Activated naive CD8-positive, alpha-beta T cell treated with anti-CD3 and anti-CD28 coated beads, Interleukin-2, amount 10 ng/mL, durations not matched to agents 7 days and 5 days (primary cell): Measurements from ENCODE around the gene GAS2L1. TPM values are rescaled to one million over a fixed set of nuclear protein-coding genes. Genes with fewer than 3 reads are reported as not detected.

Experiments
- ATAC-seq: fragments of 150-1000 bp; cut with Tn5 transposase; one replicate; pipeline ENCODE4 v1.10.0; 2021; ENCODE audit warnings: low read depth, moderate library complexity
- POLR2A ChIA-PET: fragments of 350-600 bp; sonication (Branson Sonifier 250); formaldehyde crosslinking; loops from one replicate; lab custom pipeline; 2021; ENCODE audit warnings: antibody characterized with exemption; lab: Charles Lee
- DNase-seq: peaks from one replicate; pipeline ENCODE4 v3.0.0; 2021
- H3K27ac Mint-ChIP-seq: one replicate; pipeline ENCODE4 v1.8.0; 2022; ENCODE audit warnings: mild to moderate bottlenecking, mixed read lengths
- H3K27me3 Mint-ChIP-seq: one replicate; pipeline ENCODE4 v1.8.0; 2022; ENCODE audit warnings: mild to moderate bottlenecking, moderate library complexity, mixed read lengths
- H3K36me3 Mint-ChIP-seq: one replicate; pipeline ENCODE4 v1.8.0; 2021; ENCODE audit warnings: mild to moderate bottlenecking, mixed read lengths
- H3K4me1 Mint-ChIP-seq: one replicate; pipeline ENCODE4 v1.8.0; 2021; ENCODE audit warnings: mixed read lengths
- H3K4me3 Mint-ChIP-seq: one replicate; pipeline ENCODE4 v1.8.0; 2022; ENCODE audit warnings: mild to moderate bottlenecking, moderate library complexity, mixed read lengths
- H3K9me3 Mint-ChIP-seq: one replicate; pipeline ENCODE4 v1.8.0; 2021; ENCODE audit warnings: mixed read lengths
- total RNA-seq, 2 experiments: library from RNA; stranded (reverse); gene quantifications; one replicate each; pipeline ENCODE4 v1.2.3, GENCODE V29; 2021

The GAS2L1 gene
- 1 to 10 TPM; 8.1 to 9.3 TPM for total RNA-seq

DNA sequence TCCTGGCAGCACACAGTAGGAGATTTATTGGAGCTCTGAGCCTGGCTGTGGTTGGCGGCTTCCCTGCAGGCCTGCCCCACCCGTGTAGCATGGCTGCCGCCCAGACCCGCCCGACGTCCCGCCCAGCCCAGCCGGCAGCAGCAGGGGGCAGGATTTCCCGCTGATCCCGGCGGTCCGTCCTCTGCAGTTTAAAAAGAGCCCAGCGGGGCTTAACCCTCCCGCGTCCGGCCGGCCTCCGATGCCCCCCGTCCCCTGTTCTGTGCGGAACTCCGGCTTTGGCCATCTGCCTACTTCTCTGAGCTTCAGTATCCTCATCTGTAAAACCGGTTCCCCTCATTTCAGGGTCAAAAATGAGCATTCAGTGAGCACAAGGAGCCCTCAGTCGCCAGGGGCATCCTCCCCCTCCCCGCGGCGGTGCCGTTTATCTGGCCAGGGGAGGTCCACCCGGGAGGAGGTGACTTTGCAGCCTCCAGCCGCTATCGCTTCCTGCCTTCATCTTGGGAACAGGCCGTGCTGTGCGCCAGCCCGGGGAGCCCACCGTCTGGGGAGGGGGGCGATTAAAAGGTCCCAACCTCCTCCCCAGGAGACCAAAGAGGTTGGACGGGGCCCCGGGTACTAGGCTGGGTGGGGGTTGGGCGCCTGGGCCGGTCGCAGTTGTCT is at the start of gene GAS2L1:
TSS of gene GAS2L1 (plus strand) at position 476 of the 660 bp plus-strand sequence. CDS start 1,456 bp downstream, outside the sequence.
- POLR2A ChIA-PET, result interaction anchor here (1.0 to 1.9 kb wide), 3 partner anchors 12 to 38 kb away, joined by 3 to 5 read pairs (median 3); partner anchors contain the start of genes EWSR1 and RHBDD3

DNA sequence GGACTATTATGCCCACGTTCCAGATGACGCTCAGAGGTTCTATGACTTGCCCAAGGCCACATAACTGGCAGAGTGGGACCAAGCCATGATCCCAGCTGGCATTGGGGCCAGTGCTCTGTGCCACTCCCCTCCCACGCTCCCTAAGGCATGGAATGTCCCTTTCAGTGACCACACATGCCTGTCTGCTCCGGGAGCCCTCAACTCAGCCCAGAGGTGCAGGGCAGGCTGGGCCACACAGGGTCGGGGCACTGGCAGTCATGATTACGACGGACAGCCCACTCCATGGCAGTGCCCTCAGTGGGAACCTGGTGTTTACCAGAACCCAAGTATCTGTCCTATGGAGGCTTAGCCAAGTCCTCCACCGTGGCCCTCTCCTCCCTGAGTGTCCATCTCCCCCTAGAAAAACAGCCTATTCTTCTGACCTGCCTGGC is 48.7 kb upstream of the GAS2L1 start:
- DNase-seq (no peak), ATAC-seq (no peak)
- H3K27ac Mint-ChIP-seq, result no peak overlapping the region
- peaks cover 9% of the 10 kb centered on the region for H3K4me1 Mint-ChIP-seq
- POLR2A ChIA-PET, result interaction anchor here (0.9 to 1.4 kb wide), 2 partner anchors 9 kb away, joined by 3 to 6 read pairs; no protein-coding TSS in a partner anchor
- no peaks in the 10 kb centered on the region for H3K9me3 Mint-ChIP-seq
- no peaks in the 10 kb centered on the region for H3K36me3 Mint-ChIP-seq
- H3K4me3 Mint-ChIP-seq, result no peak overlapping the region
- peaks cover 3% of the 10 kb centered on the region for H3K27me3 Mint-ChIP-seq

More for the DNA sequence above, at the start of gene GAS2L1:
- peaks cover 18% of the 10 kb centered on the region for H3K4me1 Mint-ChIP-seq
- H3K4me3 Mint-ChIP-seq, result peak within 1 kb of the TSS; percentile 87
- DNase-seq (peak; percentile 78), ATAC-seq (peak; percentile 57)
- H3K9me3 Mint-ChIP-seq, result no peaks in the 10 kb centered on the region
- peak within 1 kb of the TSS; percentile 72 for H3K27ac Mint-ChIP-seq
- H3K36me3 Mint-ChIP-seq, result no peaks in the 10 kb centered on the region
- H3K27me3 Mint-ChIP-seq, result peaks cover 6% of the 10 kb centered on the region

DNA sequence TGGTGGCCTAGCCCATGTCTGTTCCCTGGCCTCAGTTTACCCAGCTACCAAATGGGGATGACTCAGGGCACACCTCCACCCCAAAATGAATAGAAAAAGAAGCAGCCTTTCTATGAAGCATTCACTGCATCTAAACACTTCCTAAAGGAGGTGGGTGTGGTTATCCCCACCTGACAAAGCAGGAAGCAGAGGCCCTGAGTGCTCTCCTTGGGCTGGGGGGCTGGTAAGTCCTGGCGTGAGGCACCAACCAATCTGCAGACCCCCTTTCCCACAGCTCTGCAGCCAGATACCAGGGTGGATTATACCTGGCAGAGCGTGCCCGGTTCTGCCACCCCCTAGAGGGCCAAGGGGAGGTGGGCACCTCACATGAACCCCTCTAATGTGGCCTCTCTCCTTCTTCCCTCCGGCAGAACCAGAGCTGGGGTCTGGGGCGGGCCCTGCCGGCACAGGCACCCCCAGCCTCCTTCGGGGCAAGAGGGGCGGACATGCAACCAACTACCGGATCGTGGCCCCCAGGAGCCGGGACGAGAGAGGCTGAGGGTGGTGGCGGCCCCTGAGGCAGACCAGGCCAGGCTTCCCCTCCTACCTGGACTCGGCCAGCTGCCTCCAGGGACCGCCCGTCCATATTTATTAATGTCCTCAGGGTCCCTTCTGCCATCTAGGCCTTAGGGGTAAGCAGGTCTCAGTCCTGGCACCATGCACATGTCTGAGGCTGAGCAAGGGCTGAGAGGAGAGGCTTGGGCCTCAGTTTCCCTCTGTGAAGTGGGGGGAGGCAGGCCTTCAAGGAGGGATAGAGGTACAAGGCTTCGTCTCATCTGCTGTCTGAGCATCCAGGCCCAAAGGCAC is 47.8 kb upstream of the GAS2L1 start:
- DNase-seq, result no peak
- Mint-ChIP-seq H3K4me3 (no peak overlapping the region), H3K9me3 (no peaks in the 10 kb centered on the region), H3K27ac (no peak overlapping the region), H3K27me3 (peaks cover 3% of the 10 kb centered on the region), H3K4me1 (peaks cover 9% of the 10 kb centered on the region), H3K36me3 (no peaks in the 10 kb centered on the region)
- POLR2A ChIA-PET, result interaction anchor here (0.9 kb wide), 1 partner anchor 8 kb away, joined by 3 read pairs; no protein-coding TSS in a partner anchor
- no peak for ATAC-seq

DNA sequence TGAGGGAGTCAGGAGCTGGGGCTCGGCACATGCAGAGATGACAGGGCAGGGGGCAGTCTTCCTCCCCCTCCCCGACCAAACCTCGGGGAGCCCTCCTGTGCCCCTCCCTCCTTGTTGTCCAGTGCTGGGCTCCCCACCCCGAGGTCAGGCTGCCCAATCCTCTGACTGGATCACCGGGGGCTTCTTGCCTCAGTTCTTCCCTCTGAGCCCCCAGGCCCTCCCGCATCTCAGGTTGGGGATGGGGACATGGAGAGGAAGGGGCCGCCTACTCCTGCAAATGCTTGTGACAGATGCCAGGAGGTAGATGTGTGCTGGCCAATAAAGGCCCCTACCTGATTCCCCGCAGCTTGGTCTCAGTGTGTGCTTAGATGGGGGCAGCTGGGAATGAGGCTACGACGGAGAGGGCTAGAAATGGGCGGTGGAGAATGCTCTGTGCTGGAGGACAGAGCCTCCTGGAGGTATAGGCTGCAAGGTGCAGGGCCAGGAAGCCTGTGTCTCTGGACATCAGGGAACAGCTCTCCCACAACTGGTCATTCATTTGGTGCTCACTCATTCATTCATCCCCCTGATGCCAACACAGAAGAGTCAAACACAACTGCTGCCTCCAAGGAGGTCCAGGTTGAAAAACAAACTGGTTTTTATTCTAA is 47.1 kb upstream of the GAS2L1 start:
- H3K27ac Mint-ChIP-seq, result no peak overlapping the region
- no peak overlapping the region for H3K4me3 Mint-ChIP-seq
- no peak for ATAC-seq
- POLR2A ChIA-PET, result no interaction called here
- no peaks in the 10 kb centered on the region for H3K9me3 Mint-ChIP-seq
- no peaks in the 10 kb centered on the region for H3K36me3 Mint-ChIP-seq
- no peaks in the 10 kb centered on the region for H3K27me3 Mint-ChIP-seq
- H3K4me1 Mint-ChIP-seq, result peaks cover 8% of the 10 kb centered on the region
- DNase-seq, result no peak

DNA sequence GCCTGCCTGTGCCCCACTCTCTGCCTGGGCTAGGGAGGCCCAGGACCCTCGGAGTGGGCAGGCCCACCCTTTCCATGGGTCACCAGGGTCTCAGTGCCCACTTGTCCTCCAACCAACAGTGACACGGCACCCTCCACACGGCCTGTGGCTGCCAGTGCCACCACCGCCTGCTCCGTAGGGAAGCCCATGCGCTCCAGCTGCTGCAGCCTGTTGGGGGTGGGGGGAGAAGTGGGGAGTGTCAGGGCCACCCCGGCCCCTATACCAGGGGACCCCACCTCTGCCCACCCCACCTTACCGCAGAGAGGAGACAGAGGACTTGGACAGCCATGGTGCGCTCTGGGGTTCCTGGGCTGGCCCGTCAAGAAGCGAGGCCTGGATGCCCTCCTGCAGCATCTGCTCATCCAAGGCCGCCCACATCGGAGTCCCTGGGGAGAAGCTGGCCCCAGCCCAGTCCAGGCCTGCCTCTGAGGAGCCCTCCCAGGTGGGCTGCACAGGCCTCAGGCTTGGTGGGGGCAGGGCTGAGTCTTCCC is 46.4 kb upstream of the GAS2L1 start:
- no peak overlapping the region for H3K27ac Mint-ChIP-seq
- no peaks in the 10 kb centered on the region for H3K9me3 Mint-ChIP-seq
- ATAC-seq (no peak), DNase-seq (no peak)
- POLR2A ChIA-PET, result no interaction called here
- no peak overlapping the region for H3K4me3 Mint-ChIP-seq
- peaks cover 4% of the 10 kb centered on the region for H3K4me1 Mint-ChIP-seq
- no peaks in the 10 kb centered on the region for H3K27me3 Mint-ChIP-seq
- H3K36me3 Mint-ChIP-seq, result no peaks in the 10 kb centered on the region

DNA sequence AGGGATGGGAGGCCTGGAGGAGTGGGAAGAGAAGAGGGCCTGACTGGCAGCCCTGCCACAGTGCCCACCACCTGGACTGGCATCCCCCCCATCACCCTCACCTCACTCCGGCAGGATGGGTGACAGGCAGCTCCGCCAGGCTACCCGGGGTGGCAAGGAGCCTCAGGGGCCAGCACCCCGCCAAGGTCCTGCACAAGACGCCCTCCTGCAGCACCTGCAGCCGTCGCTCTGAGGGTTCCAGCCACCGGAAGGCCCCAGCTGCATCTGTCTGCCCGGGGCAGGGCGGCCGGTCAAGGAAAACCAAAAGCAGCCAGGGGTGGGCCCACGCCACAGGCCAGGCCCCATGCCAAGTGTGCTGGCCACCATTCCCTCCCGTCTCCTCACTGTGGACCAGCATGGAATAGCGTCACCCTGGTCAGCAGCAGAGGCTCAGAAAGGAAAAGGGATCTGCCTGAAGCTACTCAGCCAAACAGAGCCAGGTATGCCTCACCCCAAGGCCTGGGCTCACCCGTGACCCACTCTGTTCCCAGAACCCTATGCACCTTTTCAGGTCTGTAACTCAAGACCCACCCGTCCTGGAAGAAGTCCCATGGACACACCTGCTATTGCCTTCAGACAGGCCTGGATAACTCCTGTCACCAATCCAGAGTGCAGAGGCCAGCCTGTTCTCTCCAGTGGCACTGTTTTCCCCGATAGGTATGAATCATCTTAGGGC is 45.7 kb upstream of the GAS2L1 start:
- DNase-seq (no peak), ATAC-seq (no peak)
- no peaks in the 10 kb centered on the region for H3K36me3 Mint-ChIP-seq
- no peak overlapping the region for H3K4me3 Mint-ChIP-seq
- peaks cover 4% of the 10 kb centered on the region for H3K4me1 Mint-ChIP-seq
- no peaks in the 10 kb centered on the region for H3K9me3 Mint-ChIP-seq
- POLR2A ChIA-PET, result no interaction called here
- no peak overlapping the region for H3K27ac Mint-ChIP-seq
- no peaks in the 10 kb centered on the region for H3K27me3 Mint-ChIP-seq

DNA sequence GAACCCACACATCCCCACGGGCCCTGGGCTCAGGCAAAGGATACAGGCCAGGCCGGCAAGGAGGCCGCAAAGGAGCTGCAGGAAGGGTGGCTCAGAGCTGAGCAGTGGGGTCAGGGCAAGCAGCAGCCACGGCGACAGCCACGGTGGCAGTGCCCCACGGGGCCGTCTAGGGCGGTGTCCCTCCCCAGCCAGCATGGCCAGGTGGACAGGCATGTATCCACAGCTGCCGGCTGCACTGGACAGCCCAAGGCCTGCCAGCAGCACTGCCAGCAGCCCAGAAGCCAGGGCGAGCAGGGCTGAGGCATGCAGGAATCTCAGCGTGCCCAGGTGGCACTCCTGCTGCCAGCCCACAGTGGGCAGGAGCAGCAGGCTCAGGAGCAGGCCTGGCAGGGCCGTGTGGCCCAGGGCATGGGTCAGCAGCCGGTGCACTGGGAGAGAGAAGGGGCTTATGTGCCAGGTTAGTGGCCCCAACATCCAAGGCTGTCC is 42.6 kb upstream of the GAS2L1 start:
- no peaks in the 10 kb centered on the region for H3K27me3 Mint-ChIP-seq
- H3K27ac Mint-ChIP-seq, result no peak overlapping the region
- no peaks in the 10 kb centered on the region for H3K9me3 Mint-ChIP-seq
- peaks cover 5% of the 10 kb centered on the region for H3K36me3 Mint-ChIP-seq
- POLR2A ChIA-PET, result no interaction called here
- ATAC-seq, result no peak
- H3K4me1 Mint-ChIP-seq, result peaks cover 11% of the 10 kb centered on the region
- H3K4me3 Mint-ChIP-seq, result no peak overlapping the region
- DNase-seq, result no peak

DNA sequence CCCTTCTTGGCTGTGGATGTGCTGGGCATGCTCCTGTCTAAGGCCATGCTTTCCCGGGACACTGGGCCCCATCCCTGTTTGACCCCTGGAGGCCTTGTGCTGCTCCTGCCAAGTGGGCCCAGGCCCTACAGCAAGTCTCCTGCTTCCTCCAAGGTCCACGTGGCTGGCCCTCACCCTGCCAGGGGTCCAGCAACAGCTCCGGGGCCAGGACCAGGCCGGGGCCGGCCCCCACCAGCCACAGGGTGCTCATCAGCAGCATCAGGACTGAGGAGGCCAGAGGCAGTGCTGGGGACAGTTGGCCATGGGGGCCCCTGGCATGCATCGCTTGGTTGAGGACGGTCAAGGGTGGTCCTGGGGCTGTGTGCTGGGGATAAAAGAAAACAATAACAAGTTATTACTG is 41.1 kb upstream of the GAS2L1 start:
- ATAC-seq, result no peak
- Mint-ChIP-seq H3K4me1 (peaks cover 18% of the 10 kb centered on the region), H3K27ac (no peak overlapping the region), H3K9me3 (no peaks in the 10 kb centered on the region), H3K27me3 (no peaks in the 10 kb centered on the region), H3K36me3 (peaks cover 16% of the 10 kb centered on the region), H3K4me3 (no peak overlapping the region)
- POLR2A ChIA-PET, result interaction anchor here (0.5 kb wide), 1 partner anchor 516 kb away, joined by 4 read pairs; no protein-coding TSS in a partner anchor
- DNase-seq, result no peak

DNA sequence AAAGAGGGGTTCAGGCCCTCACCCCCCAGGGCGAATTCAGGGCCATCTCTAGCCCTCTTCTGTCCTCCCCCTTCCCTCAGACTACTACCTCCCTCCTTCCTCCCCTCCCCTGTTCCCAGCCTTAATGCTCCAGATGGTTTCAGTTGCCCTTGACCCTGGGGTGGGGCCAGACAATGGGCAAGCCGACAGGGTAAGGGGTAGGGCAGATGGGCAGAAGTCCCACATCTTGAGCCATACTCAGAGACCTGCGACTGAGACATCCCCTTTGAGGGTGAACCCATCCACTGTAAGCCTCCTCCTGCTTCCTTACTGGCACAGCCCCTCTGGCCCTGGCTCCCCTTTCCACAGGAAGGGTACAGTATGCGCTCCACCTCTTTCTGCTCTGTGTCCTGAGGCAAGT is 40.5 kb upstream of the GAS2L1 start:
- peak overlapping the region; percentile 86 for H3K4me3 Mint-ChIP-seq
- H3K9me3 Mint-ChIP-seq, result no peaks in the 10 kb centered on the region
- H3K27ac Mint-ChIP-seq, result no peak overlapping the region
- DNase-seq (no peak), ATAC-seq (no peak)
- POLR2A ChIA-PET, result no interaction called here
- no peaks in the 10 kb centered on the region for H3K27me3 Mint-ChIP-seq
- H3K36me3 Mint-ChIP-seq, result peaks cover 22% of the 10 kb centered on the region
- peaks cover 25% of the 10 kb centered on the region for H3K4me1 Mint-ChIP-seq

DNA sequence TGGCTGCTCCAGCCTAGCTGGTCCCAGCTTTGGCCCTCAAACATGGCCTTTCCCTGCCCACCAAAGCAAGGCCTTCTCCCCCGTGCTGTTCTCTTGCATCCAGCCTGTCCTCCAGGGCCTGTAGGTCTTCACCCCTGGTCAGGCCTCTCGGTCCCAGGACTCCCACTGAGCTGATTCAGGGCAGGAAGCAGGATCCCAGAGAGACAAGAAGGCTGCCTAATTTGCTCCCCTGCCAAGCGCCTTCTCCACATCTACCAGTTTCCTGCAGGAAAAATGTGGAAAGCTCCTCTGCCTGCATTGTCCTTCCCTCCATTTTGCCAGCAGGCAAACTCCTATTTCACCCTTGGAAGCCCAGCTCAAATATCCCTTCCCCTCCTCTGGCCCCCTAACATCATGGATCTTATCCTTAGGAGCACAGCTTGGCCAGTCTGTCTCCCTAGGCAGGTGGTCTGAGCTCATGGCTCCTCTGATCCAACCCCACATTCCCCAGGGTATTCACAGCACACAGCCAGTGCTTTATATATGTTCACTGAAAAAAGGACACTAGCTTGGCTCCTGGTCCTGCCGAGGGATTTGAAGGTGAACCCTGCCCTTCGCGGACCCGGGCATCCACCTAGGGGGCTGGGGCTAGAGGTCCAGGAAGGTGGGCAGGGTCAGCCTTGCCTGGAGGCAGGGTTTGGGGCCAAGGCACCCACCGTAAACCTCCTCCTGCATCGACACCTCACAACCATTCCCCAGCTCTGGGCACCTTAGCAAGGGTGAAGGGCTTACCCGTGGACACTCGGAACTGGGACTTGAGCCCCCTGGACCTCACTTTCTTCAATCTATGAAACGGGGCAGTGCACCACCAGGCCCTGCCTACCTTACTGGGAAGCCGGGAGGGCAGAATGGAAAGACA is 39.6 kb upstream of the GAS2L1 start:
- Mint-ChIP-seq H3K27ac (peak overlapping the region; percentile 95), H3K27me3 (no peaks in the 10 kb centered on the region), H3K9me3 (no peaks in the 10 kb centered on the region), H3K4me1 (peaks cover 30% of the 10 kb centered on the region), H3K36me3 (peaks cover 25% of the 10 kb centered on the region), H3K4me3 (peak overlapping the region; percentile 86)
- no peak for ATAC-seq
- DNase-seq, result no peak
- POLR2A ChIA-PET, result interaction anchor here (0.6 to 2.6 kb wide), 5 partner anchors 9 to 275 kb away, joined by 3 to 11 read pairs (median 6); partner anchors contain the start of gene KREMEN1

DNA sequence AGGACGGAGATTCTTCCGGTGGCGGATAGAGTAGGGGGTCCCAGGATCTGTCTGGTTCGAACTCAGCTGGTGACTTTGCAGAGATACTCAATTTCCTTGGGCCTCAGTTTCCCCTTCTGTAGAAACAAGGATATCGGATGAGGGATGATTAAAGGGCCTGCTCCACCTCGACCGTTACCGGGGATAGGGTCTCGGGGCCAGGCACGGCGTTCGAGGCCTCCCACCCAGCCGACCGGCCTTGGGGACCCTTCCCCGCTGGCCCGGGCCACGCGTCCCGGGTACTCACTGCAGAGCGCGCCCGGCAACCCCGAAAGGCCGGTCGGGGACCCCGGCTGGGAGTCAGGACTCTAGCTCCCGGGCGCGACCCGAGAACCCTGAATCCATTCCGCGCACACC is 39.0 kb upstream of the GAS2L1 start:
- Mint-ChIP-seq H3K36me3 (peaks cover 29% of the 10 kb centered on the region), H3K9me3 (no peaks in the 10 kb centered on the region), H3K4me1 (peaks cover 35% of the 10 kb centered on the region), H3K27ac (peak overlapping the region; percentile 95), H3K27me3 (no peaks in the 10 kb centered on the region), H3K4me3 (peak overlapping the region; percentile 86)
- POLR2A ChIA-PET, result interaction anchor here (0.6 to 2.6 kb wide), 6 partner anchors 11 to 286 kb away, joined by 3 to 11 read pairs (median 6); partner anchors contain the start of genes GAS2L1 and KREMEN1
- no peak for DNase-seq
- ATAC-seq, result no peak
